H1 (cell line): ENCODE data around the gene MCM3. TPM values are rescaled to one million over a fixed set of nuclear protein-coding genes. Genes with fewer than 3 reads are reported as not detected.

Experiments
- CTCF ChIA-PET: fragments of 300-600 bp; sonication (Branson Sonifier 250); formaldehyde crosslinking; loops from one replicate; lab custom pipeline; 2021; ENCODE audit not compliant: partially characterized antibody; lab: Charles Lee
- POLR2A ChIA-PET: fragments of 300-600 bp; sonication (Branson Sonifier 250); formaldehyde crosslinking; loops from one replicate; lab custom pipeline; 2021; ENCODE audit warnings: inconsistent platforms; ENCODE audit not compliant: partially characterized antibody; lab: Charles Lee
- DNase-seq, 2 experiments: peaks; one replicate each; pipeline versions ENCODE4 v3.0.0 to v3.0.0-alpha.2; 2010 to 2022; ENCODE audit warnings: low spot score in 2 of 2, low read depth in 1 of 2, mixed read lengths in 1 of 2
- FAIRE-seq: peaks from 2 replicates; lab custom pipeline; 2011; peaks lifted over from hg19 to GRCh38; lab: Jason Lieb, UNC
- H2AFZ ChIP-seq: 2 replicates; pipeline ENCODE4 v1.8.1; 2012; ENCODE audit warnings: low read length, inconsistent platforms
- H2AK5ac ChIP-seq: 2 replicates; pipeline ENCODE4 v1.6.1; 2013; ENCODE audit warnings: low read depth, low read length
- H2BK120ac ChIP-seq: replicated peaks from 2 replicates; pipeline ENCODE3; 2013; ENCODE audit warnings: low read depth, low read length, inconsistent platforms
- H2BK12ac ChIP-seq: 2 replicates; pipeline ENCODE4 v1.6.1; 2013; ENCODE audit warnings: low read depth, low read length
- H2BK15ac ChIP-seq: 2 replicates; pipeline ENCODE4 v1.6.1; 2013; ENCODE audit warnings: low read length
- H2BK20ac ChIP-seq: 2 replicates; pipeline ENCODE4 v1.6.1; 2013; ENCODE audit warnings: low read length
- H2BK5ac ChIP-seq: 2 replicates; pipeline ENCODE4 v1.6.1; 2013; ENCODE audit warnings: low read depth, low read length
- H3K14ac ChIP-seq: 2 replicates; pipeline ENCODE4 v1.6.1; 2013; ENCODE audit warnings: inconsistent platforms; ENCODE audit not compliant: insufficient read length
- H3K18ac ChIP-seq: 2 replicates; pipeline ENCODE4 v1.6.1; 2013; ENCODE audit warnings: low read length; ENCODE audit errors: extremely low read depth
- H3K23ac ChIP-seq: 2 replicates; pipeline ENCODE4 v1.6.1; 2013; ENCODE audit warnings: inconsistent platforms; ENCODE audit not compliant: insufficient read length
- H3K23me2 ChIP-seq: 2 replicates; pipeline ENCODE4 v1.6.1; 2013; ENCODE audit warnings: low read depth, low read length
- H3K27ac ChIP-seq: 2 replicates; pipeline ENCODE4 v1.6.1; 2011; ENCODE audit warnings: low read depth, low read length, inconsistent platforms
- H3K27me3 ChIP-seq, 4 experiments: replicated peaks in 1 of 4; 1 replicate in 1 of 4; 2 replicates in 3 of 4; pipeline versions ENCODE4 v1.6.1 to v1.8.1; 2011 to 2013; ENCODE audit warnings: low read length in 3 of 4, mild to moderate bottlenecking in 3 of 4, inconsistent platforms in 2 of 4, mixed read lengths in 2 of 4, moderate library complexity in 1 of 4; ENCODE audit not compliant: control insufficient read depth in 3 of 4, insufficient read depth in 3 of 4; ENCODE audit errors: extremely low read depth in 1 of 4
- H3K36me3 ChIP-seq, 4 experiments: 2 replicates each; pipeline versions ENCODE4 v1.6.1 to v1.8.1; 2011 to 2013; ENCODE audit warnings: mild to moderate bottlenecking in 4 of 4, low read length in 3 of 4, moderate library complexity in 2 of 4, control low read depth in 1 of 4, inconsistent platforms in 1 of 4; ENCODE audit not compliant: insufficient read depth in 4 of 4, control insufficient read depth in 2 of 4
- H3K4ac ChIP-seq: replicated peaks from 2 replicates; pipeline ENCODE3; 2013; ENCODE audit warnings: low read length, low read depth, mixed read lengths, inconsistent platforms; ENCODE audit not compliant: insufficient read length
- H3K4me1 ChIP-seq, 4 experiments: replicated peaks in 1 of 4; 1 replicate in 1 of 4; 2 replicates in 3 of 4; pipeline versions ENCODE4 v1.6.1 to v1.8.1; 2011 to 2013; ENCODE audit warnings: low read length in 3 of 4, inconsistent platforms in 2 of 4, mixed read lengths in 1 of 4; ENCODE audit not compliant: insufficient read depth in 4 of 4, control insufficient read depth in 3 of 4
- H3K4me2 ChIP-seq, 2 experiments: 2 replicates each; pipeline versions ENCODE4 v1.6.1 to v1.8.1; 2011 to 2013; ENCODE audit warnings: low read depth in 2 of 2, low read length in 2 of 2, control low read depth in 1 of 2, inconsistent platforms in 1 of 2, mild to moderate bottlenecking in 1 of 2; ENCODE audit not compliant: insufficient read depth in 1 of 2
- H3K4me3 ChIP-seq, 4 experiments: fragments of 200-600, 300-600 bp in 1 of 4; sonication (generic), shearing (Covaris generic), sonication (Bioruptor Twin) in 1 of 4; 2 replicates each; pipeline versions ENCODE4 v1.5.1 to v1.8.1; 2011 to 2016; ENCODE audit warnings: low read length in 4 of 4, low read depth in 3 of 4, control low read depth in 2 of 4, inconsistent platforms in 2 of 4, mild to moderate bottlenecking in 2 of 4, mixed read lengths in 1 of 4, moderate library complexity in 1 of 4; ENCODE audit not compliant: insufficient read depth in 2 of 4; ENCODE audit errors: extremely low read depth in 1 of 4
- H3K56ac ChIP-seq: replicated peaks from 2 replicates; pipeline ENCODE3; 2013; ENCODE audit warnings: low read depth, mild to moderate bottlenecking, mixed read lengths, low read length, inconsistent platforms; ENCODE audit not compliant: insufficient read length
- H3K79me1 ChIP-seq: 2 replicates; pipeline ENCODE4 v1.6.1; 2013; ENCODE audit warnings: low read depth, low read length, control low read depth
- H3K79me2 ChIP-seq, 2 experiments: 2 replicates each; pipeline versions ENCODE4 v1.6.1 to v1.8.1; 2012 to 2013; ENCODE audit warnings: low read length in 2 of 2, mild to moderate bottlenecking in 2 of 2, inconsistent platforms in 1 of 2; ENCODE audit not compliant: insufficient read depth in 2 of 2, control insufficient read depth in 1 of 2
- H3K9ac ChIP-seq, 4 experiments: replicated peaks in 1 of 4; 1 replicate in 1 of 4; 2 replicates in 3 of 4; pipeline versions ENCODE4 v1.6.1 to v1.8.1; 2011 to 2013; ENCODE audit warnings: low read depth in 3 of 4, low read length in 3 of 4, control low read depth in 2 of 4, mild to moderate bottlenecking in 2 of 4, moderate library complexity in 2 of 4, inconsistent platforms in 1 of 4; ENCODE audit errors: extremely low read depth in 1 of 4
- H3K9me3 ChIP-seq, 2 experiments: 2 replicates each; pipeline versions ENCODE4 v1.6.1 to v1.8.1; 2012 to 2013; ENCODE audit warnings: mild to moderate bottlenecking in 2 of 2, moderate library complexity in 2 of 2, control low read depth in 1 of 2, inconsistent platforms in 1 of 2, low read depth in 1 of 2, low read length in 1 of 2, mixed read lengths in 1 of 2; ENCODE audit not compliant: insufficient read depth in 2 of 2
- H4K20me1 ChIP-seq, 2 experiments: replicated peaks in 1 of 2; 2 replicates each; pipeline versions ENCODE3 to v1.8.1; 2011 to 2013; ENCODE audit warnings: inconsistent platforms in 2 of 2, low read length in 2 of 2, mild to moderate bottlenecking in 1 of 2; ENCODE audit not compliant: insufficient read depth in 2 of 2, control insufficient read depth in 1 of 2
- H4K5ac ChIP-seq: 2 replicates; pipeline ENCODE4 v1.6.1; 2013; ENCODE audit warnings: low read length, low read depth, mixed read lengths, inconsistent platforms; ENCODE audit not compliant: insufficient read length
- H4K8ac ChIP-seq: 2 replicates; pipeline ENCODE4 v1.8.0; 2013; ENCODE audit warnings: mild to moderate bottlenecking, moderate library complexity, low read length, inconsistent platforms; ENCODE audit not compliant: insufficient read depth; ENCODE audit errors: extremely low read depth
- H4K91ac ChIP-seq: replicated peaks from 2 replicates; pipeline ENCODE3; 2013; ENCODE audit warnings: low read length, mixed read lengths, inconsistent platforms; ENCODE audit not compliant: insufficient read length
- WGBS, 2 experiments: shearing (Covaris generic) in 1 of 2; methylation state at CpG; one replicate each; pipeline versions ENCODE4 v1.1.6 to v1.1.7; 2013 to 2015; ENCODE audit warnings: low lambda C conversion rate in 2 of 2, mixed read lengths in 2 of 2, inconsistent platforms in 1 of 2, low coverage in 1 of 2, missing lambda C conversion rate in 1 of 2; ENCODE audit not compliant: insufficient replicate concordance in 2 of 2, insufficient coverage in 1 of 2, insufficient read length in 1 of 2; ENCODE audit errors: extremely low coverage in 1 of 2, missing lambda C conversion rate in 1 of 2; 5-methylcytosine and 5-hydroxymethylcytosine counted together
- polyA plus RNA-seq, 7 experiments: library from polyadenylated mRNA; depleted of rRNA in 3 of 7; stranded (reverse) in 5 of 7; unstranded in 2 of 7; fragments of >200 nt in 5 of 7; fragments of 200-250 nt in 2 of 7; gene quantifications; 1 replicate in 5 of 7; 2 replicates in 1 of 7; 4 replicates in 1 of 7; pipeline versions ENCODE4 v1.2.1 to v1.2.3, GENCODE V29; 2011 to 2013; ENCODE audit warnings: missing spikeins in 2 of 7, mixed read lengths in 2 of 7
- total RNA-seq: library from RNA; stranded (reverse); fragmentation: NEBNext Ultra II Directional; extraction: Animal tissue kit (Norgen Biotek cat#: 25700); gene quantifications from 2 replicates; pipeline ENCODE4 v1.2.1, GENCODE V29; 2021

Gene MCM3
- total and polyA plus RNA-seq, 2 of the 8 experiments (the other 6 are each of a cell fraction or from before 2014, with no cell fraction given), result 275 to 293 TPM

- peak overlapping the region; percentile 41; the same call in 1 of the 2 replicates for H2AK5ac ChIP-seq
- ChIA-PET CTCF (no interaction called here), POLR2A (interaction anchor here (0.7 to 2.0 kb wide), 3 partner anchors 16 to 41 kb away, joined by 3 to 4 read pairs (median 3); no protein-coding TSS in a partner anchor)
- no peak overlapping the region for H2BK5ac ChIP-seq
- no peaks in the 10 kb centered on the region for H3K27me3 ChIP-seq
- no peak overlapping the region for H3K4ac ChIP-seq
- no peaks in the 10 kb centered on the region for H3K36me3 ChIP-seq
- no peak overlapping the region for H4K8ac ChIP-seq
- no peak overlapping the region for H2BK120ac ChIP-seq
- no peaks in the 10 kb centered on the region for H3K9me3 ChIP-seq
- no peaks in the 10 kb centered on the region for H3K23me2 ChIP-seq
- 92% methylated on average over 6 of the region's 6 CpGs; no CpG with 5 or more reads in 1 of the 2 experiments for WGBS, 2 experiments
- FAIRE-seq, result no peak
- no peak overlapping the region for H3K18ac ChIP-seq
- no peak overlapping the region for H4K5ac ChIP-seq
- peaks cover 4 to 13% (median 7%) of the 10 kb centered on the region in 4 experiments for H3K4me1 ChIP-seq
- H3K79me1 ChIP-seq, result no peaks in the 10 kb centered on the region
- H2BK12ac ChIP-seq, result no peak overlapping the region
- H2AFZ ChIP-seq, result no peak overlapping the region
- H3K4me2 ChIP-seq, result no peak overlapping the region
- no peak overlapping the region for H3K4me3 ChIP-seq
- H4K91ac ChIP-seq, result no peak overlapping the region
- no peaks in the 10 kb centered on the region for H4K20me1 ChIP-seq
- H3K27ac ChIP-seq, result no peak overlapping the region
- 0 out of 2 replicates have a peak overlapping the region, but pooled peaks have one; percentile 73 for H2BK20ac ChIP-seq
- H3K79me2 ChIP-seq, result no peaks in the 10 kb centered on the region
- no peak overlapping the region for H3K56ac ChIP-seq
- no peak for DNase-seq
- H3K14ac ChIP-seq, result no peak overlapping the region
- no peak overlapping the region for H2BK15ac ChIP-seq
- no peak overlapping the region for H3K23ac ChIP-seq
- no peak overlapping the region for H3K9ac ChIP-seq
These were observed 39.6 kb upstream of the MCM3 start for GRCh38 chr6:52324189-52324588.
